AG09309 (cell line): ENCODE data around the gene CALHM5.
"Not testable (repeated sequence)": the region's sequence is repeated elsewhere in the genome, so short reads cannot be mapped to it uniquely, and the experiment has no call there.

Source experiments
- DNase-seq: peaks from one replicate; pipeline ENCODE4 v3.0.0-alpha.2; 2010; ENCODE audit warnings: low read depth
- H3K4me3 ChIP-seq: 2 replicates; pipeline ENCODE4 v1.5.1; 2011; ENCODE audit warnings: mild to moderate bottlenecking, low read depth, low read length, moderate library complexity; ENCODE audit not compliant: control insufficient read depth
- TF ChIP-seq, protein P1 (sequence below): IDR thresholded peaks from 2 replicates; pipeline ENCODE4 v1.5.1; 2011; ENCODE audit warnings: mild to moderate bottlenecking, low read depth, low read length, inconsistent platforms; ENCODE audit not compliant: insufficient read depth, control insufficient read depth; ENCODE audit errors: missing control alignments

CALHM5 gene

GRCh38 chr6:116483616-116484015 lies 27.8 kb upstream of the CALHM5 start:
- H3K4me3 ChIP-seq: no peak overlapping the region
- DNase-seq: no peak
- TF ChIP-seq, protein P1, sequence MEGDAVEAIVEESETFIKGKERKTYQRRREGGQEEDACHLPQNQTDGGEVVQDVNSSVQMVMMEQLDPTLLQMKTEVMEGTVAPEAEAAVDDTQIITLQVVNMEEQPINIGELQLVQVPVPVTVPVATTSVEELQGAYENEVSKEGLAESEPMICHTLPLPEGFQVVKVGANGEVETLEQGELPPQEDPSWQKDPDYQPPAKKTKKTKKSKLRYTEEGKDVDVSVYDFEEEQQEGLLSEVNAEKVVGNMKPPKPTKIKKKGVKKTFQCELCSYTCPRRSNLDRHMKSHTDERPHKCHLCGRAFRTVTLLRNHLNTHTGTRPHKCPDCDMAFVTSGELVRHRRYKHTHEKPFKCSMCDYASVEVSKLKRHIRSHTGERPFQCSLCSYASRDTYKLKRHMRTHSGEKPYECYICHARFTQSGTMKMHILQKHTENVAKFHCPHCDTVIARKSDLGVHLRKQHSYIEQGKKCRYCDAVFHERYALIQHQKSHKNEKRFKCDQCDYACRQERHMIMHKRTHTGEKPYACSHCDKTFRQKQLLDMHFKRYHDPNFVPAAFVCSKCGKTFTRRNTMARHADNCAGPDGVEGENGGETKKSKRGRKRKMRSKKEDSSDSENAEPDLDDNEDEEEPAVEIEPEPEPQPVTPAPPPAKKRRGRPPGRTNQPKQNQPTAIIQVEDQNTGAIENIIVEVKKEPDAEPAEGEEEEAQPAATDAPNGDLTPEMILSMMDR: no peak

DNA sequence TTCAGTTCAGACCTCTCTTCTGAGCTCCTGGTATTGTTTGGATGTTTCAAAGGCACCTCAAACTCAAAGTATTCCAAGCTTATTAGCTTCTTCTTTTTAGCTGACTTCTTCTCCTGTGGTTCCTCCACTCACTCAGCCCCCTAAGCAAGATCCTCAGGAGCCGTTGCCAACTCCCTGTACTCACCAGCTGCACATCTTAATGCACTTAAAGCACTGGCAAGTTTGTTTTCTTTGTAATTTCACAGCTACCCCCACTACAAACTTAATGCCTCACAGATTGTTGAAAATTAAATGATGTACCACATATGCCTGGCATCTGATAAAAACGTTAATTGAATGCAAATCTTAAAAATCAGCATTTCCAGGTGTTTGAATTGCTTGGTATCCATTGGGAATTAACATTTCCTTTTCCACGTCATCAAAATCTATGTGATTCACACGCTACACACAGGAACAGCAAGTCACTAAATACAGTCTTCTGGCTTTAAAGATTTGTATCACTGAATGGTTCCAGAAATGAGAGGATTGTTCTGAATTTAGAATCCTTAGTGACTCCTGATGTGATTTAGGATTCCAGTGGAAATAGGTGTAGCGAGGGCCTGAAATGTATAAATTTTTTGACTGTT lies 25.8 kb upstream of the CALHM5 start:
- no peak for DNase-seq
- no peak overlapping the region for H3K4me3 ChIP-seq

GRCh38 chr6:116491610-116492330 lies 19.7 kb upstream of the CALHM5 start:
- TF ChIP-seq, protein P1: no peak
- no peak overlapping the region for H3K4me3 ChIP-seq
- DNase-seq: no peak

More for the DNA sequence above, 25.8 kb upstream of the CALHM5 start:
- TF ChIP-seq, protein P1: no peak

DNA sequence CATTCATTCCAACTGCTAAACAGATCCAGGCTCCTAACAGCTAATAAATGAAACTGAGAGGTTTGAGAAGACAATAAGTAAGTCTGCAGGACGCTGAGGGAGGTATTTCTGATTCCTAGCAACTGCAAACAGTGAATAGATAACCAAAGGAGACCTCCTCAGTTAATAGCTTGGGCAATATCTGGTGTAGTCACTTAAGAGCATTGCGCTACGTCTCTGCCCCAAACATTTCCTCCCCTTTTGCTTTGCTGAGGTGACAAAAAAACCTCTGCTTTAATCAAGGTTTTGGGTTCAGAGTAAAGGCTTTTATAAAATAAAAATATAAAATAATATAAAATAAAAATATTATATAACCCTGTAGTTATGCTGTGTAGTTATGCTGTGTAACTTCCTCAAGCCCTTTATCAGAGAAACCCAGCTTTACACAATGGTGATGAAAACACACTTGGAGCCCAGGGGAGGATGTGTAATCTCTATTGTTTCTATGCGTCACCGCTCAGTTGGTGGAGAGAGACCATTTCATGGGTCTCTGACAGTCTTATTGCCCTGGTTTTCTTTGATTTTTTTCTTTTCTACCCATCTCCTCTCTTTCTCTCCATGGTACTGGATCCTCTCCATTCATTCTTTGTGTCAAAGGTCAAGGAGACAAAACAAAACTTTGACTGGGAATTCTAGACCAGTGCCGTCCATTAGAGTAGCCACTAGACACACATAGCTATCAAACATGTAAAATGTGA lies 18.9 kb upstream of the CALHM5 start:
- no peak overlapping the region for H3K4me3 ChIP-seq
- no peak for DNase-seq
- TF ChIP-seq, protein P1: no peak

- DNase-seq, H3K4me3 ChIP-seq: not testable (repeated sequence)
Measured at GRCh38 chr6:116495161-116495560, 16.3 kb upstream of the CALHM5 start.

DNA sequence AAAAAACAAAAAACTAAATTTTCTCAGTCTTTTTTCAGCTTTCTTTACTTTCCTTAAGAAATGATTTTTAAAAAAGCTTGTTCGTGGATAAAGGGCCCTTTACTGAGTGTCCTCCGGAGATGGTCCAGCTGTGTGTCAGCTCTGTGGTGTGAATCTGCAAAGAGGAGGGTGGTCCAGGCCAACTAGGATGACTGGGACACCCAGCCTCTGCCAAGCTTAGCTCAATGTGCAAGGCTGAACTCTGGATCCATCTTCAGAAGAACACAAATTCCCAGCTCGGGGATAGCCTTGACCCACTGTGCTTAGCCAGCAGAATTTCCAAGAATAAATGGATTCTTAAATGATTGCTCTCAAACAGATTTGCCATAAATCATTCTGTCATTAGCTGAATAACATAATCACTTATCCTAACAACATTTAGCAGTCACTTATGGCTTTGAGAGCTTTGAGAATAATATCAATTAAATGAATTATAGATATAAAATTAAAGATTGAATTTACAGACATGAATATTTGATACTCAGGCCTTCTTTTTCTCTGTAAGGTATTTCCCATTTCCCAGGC lies 14.2 kb upstream of the CALHM5 start:
- DNase-seq: no peak
- no peak overlapping the region for H3K4me3 ChIP-seq
- TF ChIP-seq, protein P1: no peak

DNA sequence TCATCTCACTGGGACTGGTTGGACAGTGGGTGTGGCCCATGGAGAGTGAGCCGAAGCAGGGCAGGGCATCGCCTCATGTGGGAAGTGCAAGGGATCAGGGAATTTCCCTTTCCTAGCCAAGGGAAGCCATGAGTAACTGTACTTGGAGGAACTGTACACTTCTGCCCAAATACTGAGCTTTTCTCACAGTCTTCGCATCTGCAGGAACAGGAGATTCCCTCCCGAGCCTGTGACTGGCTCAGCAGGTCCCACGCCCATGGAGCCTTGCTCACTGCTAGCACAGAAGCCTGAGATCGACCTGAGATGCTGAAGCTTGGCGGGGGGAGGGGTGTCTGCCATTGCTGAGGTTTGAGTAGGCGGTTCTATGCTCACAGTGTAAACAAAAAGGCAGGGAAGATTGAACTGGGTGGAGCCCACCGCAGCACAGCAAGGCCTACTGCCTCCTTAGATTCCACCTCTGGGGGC lies 10.4 kb upstream of the CALHM5 start:
- TF ChIP-seq, protein P1: no peak
- no peak overlapping the region for H3K4me3 ChIP-seq
- DNase-seq: no peak
